Cerebellar nuclear complex (tissue), 1 donor: ENCODE data around the gene MAP3K21.

Source experiments
- DNase-seq, 2 experiments: peaks; one replicate each; lab custom pipeline; 2025; lab: John Stamatoyannopoulos, UW

The MAP3K21 gene

DNA sequence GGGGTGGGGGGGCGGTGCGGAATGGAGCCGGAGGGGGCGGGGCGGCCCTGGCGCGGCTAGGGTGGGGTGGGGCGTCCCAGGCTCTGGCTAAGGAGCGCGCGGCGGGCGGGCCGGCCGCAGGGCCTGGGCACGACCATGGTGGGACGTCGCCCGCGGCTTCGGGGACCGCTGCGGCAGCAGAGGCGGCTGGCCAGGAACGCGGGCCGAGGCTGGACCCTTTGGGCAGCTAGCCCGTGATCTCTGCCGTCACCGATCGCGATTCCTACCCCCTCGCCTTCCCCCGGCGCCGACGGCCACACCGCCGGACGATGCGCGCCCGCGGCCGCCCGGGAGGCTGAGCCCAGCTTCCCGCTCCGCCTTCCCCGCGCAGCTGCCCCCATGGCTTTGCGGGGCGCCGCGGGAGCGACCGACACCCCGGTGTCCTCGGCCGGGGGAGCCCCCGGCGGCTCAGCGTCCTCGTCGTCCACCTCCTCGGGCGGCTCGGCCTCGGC lies at the start of gene MAP3K21:
MAP3K21 (plus strand) TSS at position 74 of the 491 bp plus-strand sequence; CDS start at position 379, 305 bp downstream.
- DNase-seq, result no peak

GRCh38 chr1:233278631-233279030 lies 48.9 kb upstream of the MAP3K21 start:
- no peak for DNase-seq

- no peak for DNase-seq
Observed at GRCh38 chr1:233279971-233280370, 47.6 kb upstream of the MAP3K21 start.

DNA sequence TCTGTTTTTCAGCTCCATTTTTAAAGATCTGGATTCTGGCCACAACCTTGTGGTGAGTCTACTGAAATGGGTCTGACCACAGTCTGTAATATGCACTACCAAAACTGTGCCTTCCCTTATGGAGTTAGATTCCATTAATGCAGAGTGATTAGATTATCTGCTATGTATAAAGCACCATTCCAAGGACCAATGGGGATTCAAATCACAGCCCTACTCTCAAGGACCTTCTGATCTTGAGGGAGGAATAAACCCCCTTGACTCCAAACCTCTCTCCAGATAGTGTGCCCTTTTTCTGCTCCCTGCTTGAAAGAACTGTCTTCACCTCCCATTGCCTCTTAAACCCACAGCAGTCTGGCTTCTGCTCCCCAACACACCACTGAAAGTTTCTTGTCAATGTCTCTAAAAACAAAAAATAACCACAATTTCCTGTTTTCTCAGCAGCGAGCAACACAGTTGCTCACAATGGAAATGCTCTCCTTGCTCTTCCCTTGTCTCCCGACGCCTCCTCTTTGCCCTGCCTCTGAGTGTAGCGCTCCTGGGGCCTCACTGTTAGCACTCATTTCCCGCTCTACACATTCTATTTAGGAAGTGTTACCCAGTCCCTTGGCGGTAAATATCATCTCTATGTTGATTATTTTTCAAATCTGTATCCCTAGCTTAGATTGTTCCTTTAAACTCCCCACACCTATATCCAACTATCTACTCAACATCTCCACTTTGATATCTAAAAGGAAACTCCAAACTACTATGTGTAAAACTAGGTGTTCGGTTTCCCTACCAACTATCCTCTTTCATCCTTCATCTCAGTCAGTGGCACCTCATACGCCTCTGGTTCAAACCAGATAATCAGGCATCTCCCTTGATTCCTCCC lies 45.6 kb upstream of the MAP3K21 start:
- DNase-seq, result no peak

DNA sequence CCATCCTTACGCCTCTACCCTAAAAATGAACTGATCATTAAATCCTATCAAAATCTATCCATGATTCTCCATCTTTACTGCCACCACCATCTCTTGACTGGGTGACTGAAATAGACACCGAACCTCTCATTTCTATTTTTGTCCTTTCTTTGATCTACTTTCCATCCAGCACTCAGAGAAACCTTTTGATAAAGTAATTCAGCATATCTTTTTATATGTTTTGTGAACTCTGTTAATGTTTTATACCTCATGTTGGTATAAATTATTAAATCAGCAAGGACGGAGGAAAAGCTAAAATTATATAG lies 45.0 kb upstream of the MAP3K21 start:
- no peak for DNase-seq

- DNase-seq, result peak in 1 of 2 experiments; percentile 16
Observed at GRCh38 chr1:233289676-233290075, 37.8 kb upstream of the MAP3K21 start.

DNA sequence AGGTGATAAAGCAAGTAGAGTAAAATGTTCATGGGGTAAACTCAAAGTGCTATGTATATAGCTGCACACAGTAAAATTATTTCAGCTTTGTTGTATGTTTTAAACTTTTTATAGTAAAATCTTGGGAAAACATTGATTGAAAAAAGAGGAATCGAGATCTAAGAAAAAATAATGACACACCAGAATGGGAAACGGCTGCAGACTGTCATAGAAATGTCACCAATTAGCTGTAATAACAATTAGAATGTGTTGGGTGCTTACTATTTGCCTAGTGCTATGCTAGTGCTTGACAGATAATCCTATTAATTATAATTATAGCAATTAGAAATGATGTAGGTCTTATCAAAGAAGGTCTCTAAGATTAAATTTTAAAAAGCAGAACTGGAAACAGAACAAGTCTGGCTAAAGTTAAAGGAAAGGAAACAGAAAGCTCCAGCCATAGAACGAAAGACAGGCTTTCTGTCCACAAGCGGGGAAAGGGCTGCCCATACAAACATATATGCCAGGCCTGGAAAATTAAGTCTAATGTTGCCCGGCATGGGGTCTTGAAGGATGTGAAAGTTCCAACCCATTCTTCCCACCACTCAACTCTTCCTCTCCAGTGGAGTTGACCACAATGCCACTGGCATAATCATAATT lies 37.0 kb upstream of the MAP3K21 start:
- DNase-seq, result no peak

DNA sequence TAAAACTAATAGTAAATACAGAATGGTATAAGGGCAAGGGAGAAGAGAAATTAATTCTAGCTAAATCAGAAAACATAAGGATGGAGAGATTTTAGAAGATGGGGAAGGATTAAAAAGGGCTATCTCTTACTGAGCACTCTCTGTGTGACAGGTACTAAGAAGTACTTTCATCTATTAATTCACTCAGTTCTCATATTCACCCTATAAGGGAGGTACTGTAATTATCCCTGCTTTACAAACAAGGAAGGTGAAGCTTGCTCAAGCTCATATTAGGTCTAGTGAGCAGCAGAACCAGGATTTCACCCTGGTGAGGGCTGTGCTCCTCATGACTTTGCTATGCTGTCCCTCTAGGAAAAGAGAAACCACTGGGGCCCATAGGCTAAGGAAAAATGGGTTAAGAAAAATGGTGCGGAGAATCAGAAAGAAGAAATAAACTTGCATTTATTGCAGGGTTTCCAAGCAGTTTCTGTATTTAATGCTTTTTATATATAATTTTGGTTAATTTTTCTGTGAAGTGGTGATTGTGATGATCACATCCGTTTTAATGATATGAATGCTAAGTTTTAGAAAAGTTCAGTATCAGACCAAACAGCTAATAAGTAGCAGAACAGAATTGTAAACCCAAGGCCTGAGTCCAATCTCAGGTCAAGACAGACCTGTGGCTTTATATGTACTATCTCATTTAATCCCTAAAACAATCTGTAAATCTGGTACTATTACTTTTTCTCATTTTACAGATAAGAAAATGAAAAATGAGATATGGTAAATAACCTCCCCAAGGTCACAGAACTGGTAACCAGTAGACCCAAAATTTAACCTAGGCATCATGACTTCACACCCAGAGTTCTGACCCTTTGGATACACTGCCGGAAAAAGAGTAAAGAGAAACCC lies 33.7 kb upstream of the MAP3K21 start:
- no peak for DNase-seq

DNA sequence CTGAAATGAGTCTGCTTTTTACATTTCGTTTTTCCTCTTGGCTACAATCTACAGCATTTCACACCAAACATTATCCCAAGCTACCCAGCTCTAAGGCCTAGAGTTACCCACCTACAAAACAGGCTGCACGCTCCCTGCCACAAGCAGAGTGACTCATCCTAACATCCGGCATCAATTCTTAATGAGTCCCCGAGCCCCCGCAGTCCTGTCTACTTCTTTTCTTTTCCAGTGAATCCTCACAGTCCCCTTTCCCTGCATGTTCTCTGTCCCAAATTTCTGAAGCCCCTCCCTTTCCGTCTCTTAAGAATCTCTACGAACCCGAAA lies 32.6 kb upstream of the MAP3K21 start:
- DNase-seq, result no peak

DNA sequence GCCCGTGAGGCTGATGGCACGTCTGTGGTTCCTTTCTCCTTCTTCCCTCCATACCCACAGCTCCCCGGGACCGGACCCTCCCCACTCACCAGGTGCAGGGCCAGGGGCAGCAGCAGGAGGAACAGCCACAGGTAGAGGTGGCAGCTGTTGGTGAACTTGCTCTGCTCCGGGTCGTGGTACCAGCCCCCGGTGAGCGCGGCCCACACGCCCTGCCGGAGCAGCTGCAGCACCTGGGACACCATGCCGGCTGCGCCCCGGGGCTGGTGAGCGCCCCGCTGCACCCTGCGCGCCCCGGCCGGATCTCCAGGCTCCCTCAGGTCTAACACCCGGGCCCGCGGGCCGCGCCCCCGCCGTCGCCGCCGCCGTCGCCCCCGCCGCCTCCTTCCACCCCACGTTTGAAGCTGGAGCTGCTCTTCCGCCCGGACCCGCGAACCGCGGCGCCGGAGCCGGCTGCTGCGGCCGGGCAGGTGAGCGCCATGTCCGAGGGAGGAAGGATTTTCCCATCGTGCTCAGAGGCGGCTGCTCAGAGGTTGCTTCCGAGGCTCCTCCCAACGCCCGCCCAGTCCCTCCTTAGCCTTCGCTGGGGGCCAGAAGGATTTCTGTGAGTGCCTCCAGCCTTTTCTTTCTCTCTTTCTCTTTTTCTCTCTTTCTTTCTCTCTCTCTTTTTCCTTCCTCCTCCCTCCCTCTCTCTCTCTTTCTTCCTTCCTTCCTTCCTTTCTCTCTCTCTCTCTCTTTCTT lies 32.1 kb upstream of the MAP3K21 start, which contains the start of gene PCNX2:
PCNX2 (minus strand) TSS at position 489 of the 738 bp plus-strand sequence; CDS start at position 242, 247 bp downstream.
- peak in 1 of 2 experiments; percentile 6 for DNase-seq

DNA sequence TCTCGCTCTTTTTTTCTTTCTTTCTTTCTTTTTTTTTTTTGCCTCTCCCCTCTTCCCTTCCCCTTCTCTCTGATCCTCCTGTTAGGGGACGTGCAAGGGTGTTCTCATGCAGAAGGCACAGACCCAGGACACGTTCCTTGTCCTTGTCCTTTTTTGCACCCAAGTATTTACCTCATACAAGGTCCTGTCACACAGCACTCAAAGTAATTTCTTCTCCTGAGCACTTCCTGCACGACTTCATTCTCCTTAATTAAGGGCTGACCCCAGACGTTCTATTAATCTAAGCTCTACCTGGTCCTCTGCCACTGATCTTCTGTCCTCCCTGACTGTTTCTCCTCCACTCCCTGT lies 31.6 kb upstream of the MAP3K21 start:
- no peak for DNase-seq

- no peak for DNase-seq
Observed at GRCh38 chr1:233299450-233299849, 28.1 kb upstream of the MAP3K21 start.

- no peak for DNase-seq
Observed at GRCh38 chr1:233300326-233300725, 27.2 kb upstream of the MAP3K21 start.

- no peak for DNase-seq
Observed at GRCh38 chr1:233304489-233305102, 22.9 kb upstream of the MAP3K21 start.

DNA sequence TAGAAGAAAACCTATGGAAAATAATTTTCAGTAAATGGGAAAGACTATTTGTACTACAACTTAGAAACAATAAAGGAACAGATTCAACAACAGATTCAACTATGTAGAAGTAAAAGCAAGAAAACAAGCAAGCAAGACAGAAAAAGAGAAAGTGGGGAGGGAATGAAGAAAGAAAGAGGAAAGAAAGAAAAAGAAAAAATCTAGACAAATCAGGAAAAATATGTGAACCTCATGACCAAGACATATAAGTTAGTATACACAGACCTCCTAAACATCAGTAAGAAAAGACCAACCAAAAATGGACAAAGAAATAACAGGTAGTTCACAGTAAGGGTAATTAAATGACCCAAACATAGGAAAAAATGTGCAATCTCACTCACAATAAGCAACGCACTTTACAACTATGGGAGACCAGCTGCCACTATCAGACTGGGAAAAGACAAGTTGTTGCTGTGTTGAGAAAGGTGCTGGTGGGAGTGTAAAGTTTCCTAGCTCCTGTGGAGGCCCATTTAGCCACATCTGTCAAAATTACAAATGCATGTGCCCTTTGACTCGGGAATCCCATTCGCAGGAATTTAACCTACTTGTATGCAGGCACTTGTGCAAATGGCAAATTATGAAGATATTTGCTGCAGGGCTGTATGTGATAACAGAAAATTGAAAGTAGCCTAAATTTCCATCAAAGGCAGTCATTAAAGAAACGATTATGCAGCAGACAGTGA lies 13.9 kb upstream of the MAP3K21 start:
- no peak for DNase-seq

DNA sequence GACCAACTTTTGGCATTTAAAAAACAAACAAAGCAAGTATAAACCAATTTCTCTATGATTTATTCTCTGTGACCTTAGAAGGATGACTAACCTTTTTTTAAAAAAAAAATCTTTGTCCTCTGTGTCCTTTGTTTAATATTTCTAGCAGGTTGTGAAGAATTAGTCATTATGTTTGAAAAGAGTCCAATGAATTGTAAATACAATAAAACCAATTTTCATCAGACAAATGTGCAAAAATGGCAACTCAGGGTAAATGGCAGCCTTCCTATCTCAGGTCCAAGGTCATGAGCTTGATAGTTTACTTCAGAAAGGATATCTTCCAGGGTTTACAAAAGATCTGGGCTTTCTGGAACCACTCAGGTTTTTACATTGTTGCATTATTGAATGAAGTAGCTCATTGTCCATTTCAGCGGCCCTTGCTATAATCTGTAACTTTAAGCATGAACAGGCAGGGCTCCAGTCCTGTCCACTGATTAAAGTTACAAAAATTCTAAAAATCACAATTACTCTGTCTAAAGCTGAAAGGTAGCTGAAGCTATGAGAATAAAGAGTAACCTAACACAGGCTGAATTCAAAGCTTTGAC lies 11.7 kb upstream of the MAP3K21 start:
- DNase-seq, result no peak

DNA sequence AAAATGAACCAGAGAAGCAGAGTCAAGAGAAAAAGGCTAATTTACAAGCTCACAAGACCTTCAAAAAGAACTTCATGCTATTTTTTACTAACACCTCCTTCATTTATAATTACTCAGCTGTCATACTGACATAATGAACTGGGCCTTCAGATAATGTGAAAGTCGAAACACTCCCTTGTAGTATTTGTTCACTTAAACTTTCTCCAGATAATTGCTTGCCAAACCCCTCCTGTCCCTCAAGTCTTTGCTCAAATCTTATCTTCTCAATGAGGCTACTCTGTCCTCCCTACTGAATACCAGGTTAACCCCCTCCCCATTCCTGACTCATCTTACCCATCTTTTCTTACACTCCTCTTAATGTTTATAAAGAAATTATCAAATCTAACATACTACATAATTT lies 11.1 kb upstream of the MAP3K21 start:
- DNase-seq, result no peak

GRCh38 chr1:233319272-233319671 lies 8.3 kb upstream of the MAP3K21 start:
- DNase-seq, result no peak

GRCh38 chr1:233320023-233320422 lies 7.5 kb upstream of the MAP3K21 start:
- no peak for DNase-seq

DNA sequence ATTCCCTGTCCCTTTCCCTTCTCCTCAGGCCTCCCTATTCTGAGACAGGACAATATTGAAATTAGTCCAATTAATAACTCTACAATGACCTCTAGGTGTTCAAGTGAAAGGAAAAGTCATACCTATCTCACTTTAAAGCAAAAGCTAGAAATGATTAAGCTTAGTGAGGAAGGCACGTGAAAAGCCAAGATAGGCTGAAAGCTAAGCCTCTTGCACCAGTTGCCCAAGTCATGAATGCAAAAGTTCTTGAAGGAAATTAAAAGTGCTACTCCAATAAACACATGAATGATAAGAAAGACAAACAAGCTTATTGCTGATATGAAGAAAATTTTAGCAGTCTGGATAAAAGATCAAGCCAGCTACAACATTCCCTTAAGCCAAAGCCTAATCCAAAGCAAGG lies 3.8 kb upstream of the MAP3K21 start:
- no peak for DNase-seq
